Raji (cell line): Measurements from ENCODE around the gene APLF.

Experiments
- POLR2A ChIP-seq: IDR thresholded peaks from 2 replicates; pipeline ENCODE4 v1.6.1; 2011; ENCODE audit warnings: low read depth, low read length, control low read depth; ENCODE audit not compliant: insufficient read depth

APLF gene

GRCh38 chr2:68537809-68538208 lies 70.4 kb downstream of the APLF start:
- TF ChIP-seq POLR2A, result no peak

DNA sequence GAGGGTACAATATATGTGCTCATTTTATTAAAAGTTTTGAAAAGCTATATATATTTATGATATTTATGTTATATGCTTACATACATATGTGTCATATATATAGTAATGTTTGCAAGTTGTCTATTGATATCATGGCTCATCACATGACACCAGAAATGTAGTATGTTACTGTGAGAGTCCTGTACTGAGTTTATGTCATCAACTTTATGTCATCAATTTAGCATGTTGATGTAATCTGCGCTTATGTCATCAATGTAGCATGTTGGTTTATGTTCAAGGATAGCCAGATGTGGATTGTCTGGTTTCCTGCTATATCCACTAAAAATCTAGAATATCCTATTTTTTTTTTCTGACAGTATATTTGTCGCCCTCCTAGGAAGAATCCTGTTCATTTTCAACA lies 77.4 kb downstream of the APLF start:
- TF ChIP-seq POLR2A, result no peak

GRCh38 chr2:68548396-68548795 lies 81.0 kb downstream of the APLF start:
- no peak for TF ChIP-seq POLR2A

DNA sequence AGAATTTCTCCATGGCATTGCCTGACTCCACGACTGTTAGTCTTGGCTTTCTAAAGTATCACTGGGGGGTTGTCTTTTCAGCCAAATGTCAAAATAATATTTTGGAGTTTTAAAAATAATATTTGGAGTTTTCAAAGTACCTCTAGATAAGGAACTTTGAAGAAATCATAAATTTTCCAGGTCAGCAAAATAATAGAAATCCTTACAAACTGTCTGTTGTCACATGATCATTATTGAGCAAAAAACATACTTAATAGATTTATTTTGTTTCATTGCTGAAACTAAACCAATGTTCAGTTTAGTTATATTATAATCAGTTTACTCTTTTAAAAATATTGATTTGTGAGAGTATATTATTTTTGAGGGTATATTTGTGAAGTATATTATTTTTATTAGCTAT lies 85.7 kb downstream of the APLF start:
- TF ChIP-seq POLR2A, result no peak

- TF ChIP-seq POLR2A, result no peak
These were observed 89.0 kb downstream of the APLF start for GRCh38 chr2:68556381-68556780.

- no peak for TF ChIP-seq POLR2A
These were observed 91.2 kb downstream of the APLF start for GRCh38 chr2:68558576-68558975.

GRCh38 chr2:68559692-68560091 lies 92.3 kb downstream of the APLF start:
- TF ChIP-seq POLR2A, result no peak

- no peak for TF ChIP-seq POLR2A
These were observed 93.2 kb downstream of the APLF start for GRCh38 chr2:68560545-68560944.

DNA sequence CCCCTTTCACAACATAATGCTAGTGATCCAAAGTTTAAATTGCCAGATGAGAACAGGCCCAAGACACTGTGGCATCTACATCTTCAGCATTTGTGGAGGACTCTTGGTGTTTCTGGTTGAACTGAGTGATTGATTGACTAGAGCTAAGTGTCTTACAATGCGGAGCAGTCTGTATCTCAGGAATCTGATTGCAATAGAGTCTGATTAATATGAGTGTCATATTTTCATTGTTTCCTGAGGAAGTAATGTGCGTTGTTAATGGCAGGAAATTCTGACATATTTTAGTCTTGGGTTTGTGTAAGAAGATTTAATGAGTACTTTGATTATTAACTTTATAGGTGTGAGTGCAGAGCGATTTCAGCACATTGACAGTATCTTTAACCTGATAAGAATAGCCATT lies 94.0 kb downstream of the APLF start:
- no peak for TF ChIP-seq POLR2A

GRCh38 chr2:68562934-68563333 lies 95.5 kb downstream of the APLF start:
- TF ChIP-seq POLR2A, result no peak

DNA sequence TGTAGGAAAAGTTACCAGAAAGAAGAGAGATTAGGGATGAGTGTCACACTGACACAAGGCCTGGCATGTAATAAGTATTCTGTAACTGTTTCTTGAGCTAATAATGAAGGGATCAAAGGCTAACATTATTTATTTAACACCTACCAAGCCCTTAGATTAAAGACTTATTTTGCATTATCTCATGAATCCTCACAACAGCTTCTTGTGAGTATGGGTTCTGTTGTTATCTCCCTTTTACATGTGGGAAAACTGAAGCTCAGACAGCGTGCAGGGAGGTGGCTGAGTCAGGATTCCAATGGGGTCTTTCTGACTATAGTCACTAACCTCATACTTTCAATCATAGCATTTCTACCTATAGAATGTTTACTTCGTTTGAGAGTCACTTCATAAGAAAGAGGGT lies 97.0 kb downstream of the APLF start:
- TF ChIP-seq POLR2A, result no peak

- TF ChIP-seq POLR2A, result no peak
These were observed 97.9 kb downstream of the APLF start for GRCh38 chr2:68565273-68565672.

GRCh38 chr2:68565858-68566257 lies 98.5 kb downstream of the APLF start:
- TF ChIP-seq POLR2A, result no peak

DNA sequence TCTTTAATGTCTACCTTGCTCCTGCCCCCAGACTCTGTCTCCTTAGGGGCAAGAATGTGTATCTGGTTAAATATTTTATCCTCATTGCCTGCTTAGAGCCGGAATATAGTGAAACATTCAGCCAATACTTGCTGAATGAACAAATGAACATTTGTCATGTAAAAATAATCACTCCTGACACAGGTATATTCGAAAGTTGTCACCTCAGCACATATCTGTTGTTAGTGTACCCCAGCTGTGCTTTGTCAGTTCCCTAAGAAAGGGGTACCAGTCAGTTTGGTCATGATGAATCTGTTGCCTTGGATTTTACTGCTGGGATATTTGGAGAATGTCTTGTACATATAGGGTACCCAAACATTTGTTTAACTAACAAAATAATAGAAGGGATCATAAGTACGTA lies 99.0 kb downstream of the APLF start:
- TF ChIP-seq POLR2A, result no peak

GRCh38 chr2:68568116-68568515 lies 100.7 kb downstream of the APLF start:
- TF ChIP-seq POLR2A, result no peak

- TF ChIP-seq POLR2A, result no peak
These were observed 102.2 kb downstream of the APLF start for GRCh38 chr2:68569604-68570003.

GRCh38 chr2:68574202-68574791 lies 106.9 kb downstream of the APLF start:
- TF ChIP-seq POLR2A, result no peak
